H9 (cell line): ENCODE data around the gene TEAD1. TPM values are rescaled to one million over a fixed set of nuclear protein-coding genes. Genes with fewer than 3 reads are reported as not detected.
A peak's percentile ranks its signal among the peaks of the same experiment; 100 is the strongest.

Source experiments
- DNase-seq: peaks from one replicate; pipeline ENCODE4 v3.0.0-alpha.2; 2017
- H2AFZ ChIP-seq: one replicate; pipeline ENCODE4 v1.6.1; 2013; ENCODE audit warnings: mild to moderate bottlenecking, low read length, control low read depth, moderate library complexity
- H2AK5ac ChIP-seq: 2 replicates; pipeline ENCODE4 v1.6.1; 2013; ENCODE audit warnings: low read length, control low read depth, mixed read lengths; ENCODE audit not compliant: insufficient read length
- H2BK120ac ChIP-seq: one replicate; pipeline ENCODE4 v1.6.1; 2013; ENCODE audit warnings: low read depth, mild to moderate bottlenecking, low read length, control low read depth, inconsistent platforms; ENCODE audit not compliant: poor library complexity, severe bottlenecking
- H2BK12ac ChIP-seq: 2 replicates; pipeline ENCODE4 v1.6.1; 2013; ENCODE audit warnings: low read length, control low read depth, mixed read lengths, low read depth; ENCODE audit not compliant: insufficient read length
- H2BK15ac ChIP-seq: 2 replicates; pipeline ENCODE4 v1.6.1; 2013; ENCODE audit warnings: low read depth, low read length, control low read depth
- H2BK20ac ChIP-seq: one replicate; pipeline ENCODE4 v1.6.1; 2013; ENCODE audit warnings: low read depth, mild to moderate bottlenecking, low read length, control low read depth, inconsistent platforms; ENCODE audit not compliant: poor library complexity, severe bottlenecking
- H2BK5ac ChIP-seq: 2 replicates; pipeline ENCODE4 v1.6.1; 2013; ENCODE audit warnings: low read length, control low read depth, mixed read lengths; ENCODE audit not compliant: insufficient read length
- H3K14ac ChIP-seq: 2 replicates; pipeline ENCODE4 v1.6.1; 2013; ENCODE audit warnings: low read length, control low read depth; ENCODE audit not compliant: insufficient read depth
- H3K18ac ChIP-seq: 2 replicates; pipeline ENCODE4 v1.6.1; 2013; ENCODE audit warnings: low read depth, mild to moderate bottlenecking, mixed read lengths, low read length, control low read depth; ENCODE audit not compliant: insufficient read length
- H3K23ac ChIP-seq: 2 replicates; pipeline ENCODE4 v1.6.1; 2013; ENCODE audit warnings: low read length, control low read depth, mixed read lengths, low read depth; ENCODE audit not compliant: insufficient read length
- H3K23me2 ChIP-seq: 2 replicates; pipeline ENCODE4 v1.6.1; 2013; ENCODE audit warnings: low read depth, mild to moderate bottlenecking, mixed read lengths, low read length, control low read depth; ENCODE audit not compliant: insufficient read length, poor library complexity, severe bottlenecking
- H3K27ac ChIP-seq: 2 replicates; pipeline ENCODE4 v1.5.1; 2013; ENCODE audit warnings: low read length, control low read depth, mixed read lengths, low read depth; ENCODE audit not compliant: insufficient read length
- H3K27me3 ChIP-seq: 2 replicates; pipeline ENCODE4 v1.6.1; 2013; ENCODE audit warnings: low read length, control low read depth, inconsistent platforms; ENCODE audit not compliant: insufficient read depth
- H3K4ac ChIP-seq: 2 replicates; pipeline ENCODE4 v1.6.1; 2013; ENCODE audit warnings: low read depth, mild to moderate bottlenecking, control low read depth, inconsistent platforms, low read length, moderate library complexity
- H3K4me1 ChIP-seq: 2 replicates; pipeline ENCODE4 v1.6.1; 2013; ENCODE audit warnings: low read length, control low read depth, inconsistent platforms; ENCODE audit not compliant: insufficient read depth
- H3K4me2 ChIP-seq: 2 replicates; pipeline ENCODE4 v1.6.1; 2013; ENCODE audit warnings: low read length, control low read depth, mixed read lengths; ENCODE audit not compliant: insufficient read length, insufficient read depth
- H3K56ac ChIP-seq: 2 replicates; pipeline ENCODE4 v1.6.1; 2013; ENCODE audit warnings: low read depth, mild to moderate bottlenecking, mixed read lengths, low read length, control low read depth; ENCODE audit not compliant: insufficient read length
- H3K79me1 ChIP-seq: 2 replicates; pipeline ENCODE4 v1.6.1; 2013; ENCODE audit warnings: low read depth, mild to moderate bottlenecking, moderate library complexity, low read length, control low read depth, inconsistent platforms; ENCODE audit not compliant: insufficient read depth, poor library complexity, severe bottlenecking
- H3K79me2 ChIP-seq: 2 replicates; pipeline ENCODE4 v1.6.1; 2013; ENCODE audit warnings: low read length, control low read depth, inconsistent platforms; ENCODE audit not compliant: insufficient read depth
- H3K9ac ChIP-seq: 2 replicates; pipeline ENCODE4 v1.6.1; 2013; ENCODE audit warnings: low read length, control low read depth, mixed read lengths; ENCODE audit not compliant: insufficient read length; ENCODE audit errors: extremely low read depth
- H3K9me3 ChIP-seq: one replicate; pipeline ENCODE4 v1.6.1; 2013; ENCODE audit warnings: low read depth, low read length, inconsistent platforms; ENCODE audit not compliant: control insufficient read depth
- H3T11ph ChIP-seq: one replicate; pipeline ENCODE4 v1.6.1; 2013; ENCODE audit warnings: mild to moderate bottlenecking, low read length, control low read depth, inconsistent platforms
- H4K20me1 ChIP-seq: one replicate; pipeline ENCODE4 v1.6.1; 2013; ENCODE audit not compliant: control insufficient read depth, insufficient read length, insufficient read depth
- H4K5ac ChIP-seq: 2 replicates; pipeline ENCODE4 v1.6.1; 2013; ENCODE audit warnings: low read depth, mild to moderate bottlenecking, mixed read lengths, low read length, control low read depth; ENCODE audit not compliant: insufficient read length
- H4K8ac ChIP-seq: replicated peaks from 2 replicates; pipeline ENCODE4 v1.6.1; 2013; ENCODE audit warnings: low read length, control low read depth, mixed read lengths, low read depth; ENCODE audit not compliant: insufficient read length
- H4K91ac ChIP-seq: 2 replicates; pipeline ENCODE4 v1.6.1; 2013; ENCODE audit warnings: low read depth, mild to moderate bottlenecking, moderate library complexity, mixed read lengths, low read length, control low read depth; ENCODE audit not compliant: insufficient read length
- H3K27ac Mint-ChIP-seq, 3 experiments: 2 replicates in 2 of 3; 3 replicates in 1 of 3; pipeline ENCODE4 v1.8.0; 2020 to 2021; ENCODE audit warnings: mixed read lengths in 3 of 3, mild to moderate bottlenecking in 1 of 3, moderate library complexity in 1 of 3
- H3K27me3 Mint-ChIP-seq: 2 replicates; pipeline ENCODE4 v1.8.0; 2021; ENCODE audit warnings: low read depth, mild to moderate bottlenecking, moderate library complexity, mixed read lengths
- H3K36me3 Mint-ChIP-seq, 3 experiments: 2 replicates in 2 of 3; 3 replicates in 1 of 3; pipeline ENCODE4 v1.8.0; 2020 to 2021; ENCODE audit warnings: low read depth in 3 of 3, mixed read lengths in 3 of 3; ENCODE audit not compliant: insufficient read depth in 1 of 3
- H3K4me1 Mint-ChIP-seq, 2 experiments: 2 replicates each; pipeline ENCODE4 v1.8.0; 2020; ENCODE audit warnings: mixed read lengths in 2 of 2
- H3K4me3 Mint-ChIP-seq, 2 experiments: 2 replicates in 1 of 2; 3 replicates in 1 of 2; pipeline ENCODE4 v1.8.0; 2020 to 2021; ENCODE audit warnings: mild to moderate bottlenecking in 2 of 2, mixed read lengths in 2 of 2, moderate library complexity in 1 of 2
- H3K9me3 Mint-ChIP-seq, 2 experiments: 2 replicates in 1 of 2; 3 replicates in 1 of 2; pipeline ENCODE4 v1.8.0; 2020; ENCODE audit warnings: mild to moderate bottlenecking in 2 of 2, mixed read lengths in 2 of 2, moderate library complexity in 1 of 2
- CTCF ChIP-seq: fragments of 200-600 bp; sonication (generic); conservative IDR thresholded peaks from 3 replicates; pipeline ENCODE4 v1.8.0; 2021; ENCODE audit warnings: antibody characterized with exemption, mild to moderate bottlenecking
- WGBS: extraction: QIAGEN DNeasy Blood & Tissue Kit; methylation state at CpG from one replicate; pipeline ENCODE4 v1.1.7; 2013; ENCODE audit warnings: missing lambda C conversion rate, low lambda C conversion rate, mixed read lengths; ENCODE audit not compliant: insufficient read length; ENCODE audit errors: extremely low coverage; 5-methylcytosine and 5-hydroxymethylcytosine counted together
- total RNA-seq: library from RNA; stranded (reverse); gene quantifications from 2 replicates; pipeline ENCODE4 v1.2.1, GENCODE V29; 2021

Gene TEAD1
- total RNA-seq, 1 experiment from 2014 or later, result 75.1 TPM

- no peak overlapping the region for H3T11ph ChIP-seq
- peaks cover 0 to 8% (median 8%) of the 10 kb centered on the region in 3 experiments; a peak in 3 of 7 replicates for H3K36me3 Mint-ChIP-seq
- no peak overlapping the region for H3K27ac ChIP-seq
- H3K27me3 Mint-ChIP-seq, result no peaks in the 10 kb centered on the region; the same call in 1 of the 2 replicates
- H3K27me3 ChIP-seq, result no peaks in the 10 kb centered on the region
- H3K79me1 ChIP-seq, result no peaks in the 10 kb centered on the region
- no peak overlapping the region for H2AK5ac ChIP-seq
- H3K4ac ChIP-seq, result no peak overlapping the region
- H2BK20ac ChIP-seq, result no peak overlapping the region
- no peaks in the 10 kb centered on the region for H3K23me2 ChIP-seq
- no peaks in the 10 kb centered on the region for H3K9me3 Mint-ChIP-seq
- no peak overlapping the region for H3K23ac ChIP-seq
- peaks cover 2% of the 10 kb centered on the region for H4K20me1 ChIP-seq
- no CpG with 5 or more reads among the region's 8 CpGs for WGBS
- H3K4me3 Mint-ChIP-seq, result no peak overlapping the region
- H2BK5ac ChIP-seq, result no peak overlapping the region
- H4K8ac ChIP-seq, result no peak overlapping the region
- H3K4me1 Mint-ChIP-seq, result peaks cover 74 to 77% of the 10 kb centered on the region in 2 experiments
- H3K79me2 ChIP-seq, result peaks cover 20% of the 10 kb centered on the region
- H2BK12ac ChIP-seq, result peak overlapping the region; percentile 54
- no peak overlapping the region for H4K91ac ChIP-seq
- peaks cover 26% of the 10 kb centered on the region for H3K4me1 ChIP-seq
- DNase-seq, result no peak
- H2AFZ ChIP-seq, result no peak overlapping the region
- H2BK120ac ChIP-seq, result no peak overlapping the region
- no peak overlapping the region for H3K56ac ChIP-seq
- no peak overlapping the region for H3K18ac ChIP-seq
- no peak for TF ChIP-seq CTCF
- H3K9ac ChIP-seq, result no peak overlapping the region
- H4K5ac ChIP-seq, result no peak overlapping the region
- H3K14ac ChIP-seq, result no peak overlapping the region
- H3K9me3 ChIP-seq, result no peaks in the 10 kb centered on the region
- no peak overlapping the region for H2BK15ac ChIP-seq
- no peak overlapping the region for H3K4me2 ChIP-seq
- peak overlapping the region in 2 of 3 experiments; percentile 71 to 96; a peak in 5 of 7 replicates for H3K27ac Mint-ChIP-seq
These were observed 51.0 kb downstream of the TEAD1 start for GRCh38 chr11:12725055-12725862.
